Heart right ventricle (tissue), 16 donors: Measurements from ENCODE around the gene SLC51B. TPM values are rescaled to one million over a fixed set of nuclear protein-coding genes. Genes with fewer than 3 reads are reported as not detected.

Experiments
- ATAC-seq, 8 donors: fragments of 200-7000 bp; cut with Tn5 transposase; one replicate each; pipeline ENCODE4 v1.9.1; 2020; ENCODE audit warnings: mild to moderate bottlenecking in 8 of 8, moderate library complexity in 8 of 8, moderate number of reproducible peaks in 1 of 8
- DNase-seq, 2 donors: peaks; one replicate each; pipeline ENCODE4 v3.0.0-alpha.2; 2020
- H3K27ac ChIP-seq, 10 donors: fragments of 200-600 bp; sonication (generic) in 2 of 10; one replicate each; pipeline versions ENCODE4 v1.5.0 to v1.8.0; 2020 to 2022; ENCODE audit warnings: mild to moderate bottlenecking in 3 of 10
- H3K27me3 ChIP-seq, 7 donors: fragments of 200-600 bp; one replicate each; pipeline ENCODE4 v1.8.0; 2021 to 2022; ENCODE audit warnings: mild to moderate bottlenecking in 2 of 7
- H3K36me3 ChIP-seq, 9 donors: fragments of 200-600 bp; sonication (generic) in 1 of 9; one replicate each; pipeline versions ENCODE4 v1.5.0 to v1.8.0; 2020 to 2022; ENCODE audit warnings: mild to moderate bottlenecking in 2 of 9
- H3K4me1 ChIP-seq, 9 donors: fragments of 200-600 bp; sonication (generic) in 1 of 9; one replicate each; pipeline versions ENCODE4 v1.5.0 to v1.8.0; 2020 to 2022; ENCODE audit warnings: mild to moderate bottlenecking in 4 of 9
- H3K4me3 ChIP-seq, 10 donors: fragments of 200-600 bp; sonication (generic) in 2 of 10; one replicate each; pipeline versions ENCODE4 v1.5.0 to v1.8.0; 2020 to 2022; ENCODE audit warnings: mild to moderate bottlenecking in 7 of 10, moderate library complexity in 2 of 10
- H3K9me3 ChIP-seq, 11 donors: fragments of 200-600 bp in 10 of 11; sonication (generic) in 2 of 11; one replicate each; pipeline versions ENCODE4 v1.5.0 to v1.8.0; 2013 to 2022; ENCODE audit warnings: mild to moderate bottlenecking in 2 of 11, control low read depth in 1 of 11, moderate library complexity in 1 of 11
- whole genome bisulfite sequencing, 2 donors: extraction: QIAGEN DNeasy Blood & Tissue Kit; methylation state at CpG; one replicate each; pipeline ENCODE4 v1.1.7; 2013; ENCODE audit warnings: inconsistent platforms in 1 of 2; 5-methylcytosine and 5-hydroxymethylcytosine counted together
- intact Hi-C, 10 donors: fragments of 100-400 bp; cut with DNase I; formaldehyde crosslinking; loops; one replicate each; pipeline versions ENCODE4 v1.11.1 to v1.14.2; 2022
- polyA plus RNA-seq, 2 donors: library from polyadenylated mRNA; stranded (reverse); fragments of 200-250 nt; gene quantifications; one replicate each; pipeline ENCODE4 v1.2.3, GENCODE V29; 2013
- total RNA-seq, 10 donors: library from RNA; stranded (reverse); fragmentation: NEBNext Ultra II Directional in 3 of 10; extraction: Animal tissue kit (Norgen Biotek cat#: 25700) in 3 of 10; gene quantifications; one replicate each; pipeline versions ENCODE4 v1.2.1 to v1.2.4, GENCODE V29; 2021 to 2023
- TF ChIP-seq, protein P1 (sequence below), 9 donors: fragments of 200-600 bp; sonication (generic) in 2 of 9; IDR thresholded peaks; one replicate each; pipeline versions ENCODE4 v1.5.0 to v1.8.0; 2021 to 2022; ENCODE audit warnings: antibody characterized with exemption in 9 of 9, mild to moderate bottlenecking in 5 of 9, moderate library complexity in 1 of 9
- donor health status: Arrhythmogenic right ventricular cardiomyopathy.
- donor health status: ischemic (EF 13 %, LVEDD 7.1; RV severe dilation, severe dysfunction).
- donor health status: healthy with polysubstance abuse.
- donor health status: DM: no; HTN: yes; CAD: no.
- donor health status: DM: no; HTN: no; CAD: no.
- donor health status: ischemic (EF 25% LVEDD 6.9; RV normal size, moderate dysfunction).
- donor health status: ischemic (EF 25% LVEDD 5.7; RV mildly dilated, moderate dysfunction).
- donor health status: healthy.
- donor health status: DM: yes; HTN: yes; CAD: no.
- donor health status: Ischemic cardiomyopathy.
- donor health status: ischemic (EF 35%, LVEDD 5.7; RV mildly dilated, moderate dysfunction).
- donor health status: nonischemic (EF 11% LVEDD 7.7; RV severe dilation, severe dysfunction).
- donor health status: DM: yes; HTN: yes; CAD: no.
- donor health status: PGD.
- donor health status: ischemic (EF 29% LVEDD 5.4; RV normal size, mild dysfunction).
- donor health status: nonischemic (EF 23%, LVEDD 6.1; RV moderate dilation, normal function).

SLC51B gene
- total and polyA plus RNA-seq, 12 donors, result 0.43 TPM; not detected in 11

DNA sequence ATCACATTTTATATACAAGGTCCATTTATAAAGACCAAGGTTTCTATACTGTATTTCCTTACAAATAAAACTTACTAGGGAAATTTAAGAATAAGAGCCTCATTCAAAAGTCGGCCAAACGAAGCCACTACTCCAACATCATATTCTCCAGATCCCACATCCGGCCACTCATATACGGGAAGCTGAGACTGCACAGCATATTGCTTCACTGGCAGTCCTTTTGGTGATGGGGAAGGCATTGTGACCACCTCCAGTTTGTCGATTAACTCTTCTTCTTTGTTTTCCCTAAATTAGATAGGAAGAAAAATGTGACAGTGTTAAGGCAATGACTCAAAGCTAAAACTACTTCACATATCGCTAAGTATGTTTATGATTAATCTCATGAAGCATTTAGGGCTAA lies 18.4 kb upstream of the SLC51B start:
- no peak overlapping the region for H3K27ac ChIP-seq
- H3K36me3 ChIP-seq, result peaks cover 0 to 52% (median 25%) of the 10 kb centered on the region in 9 donors
- TF ChIP-seq, protein P1, sequence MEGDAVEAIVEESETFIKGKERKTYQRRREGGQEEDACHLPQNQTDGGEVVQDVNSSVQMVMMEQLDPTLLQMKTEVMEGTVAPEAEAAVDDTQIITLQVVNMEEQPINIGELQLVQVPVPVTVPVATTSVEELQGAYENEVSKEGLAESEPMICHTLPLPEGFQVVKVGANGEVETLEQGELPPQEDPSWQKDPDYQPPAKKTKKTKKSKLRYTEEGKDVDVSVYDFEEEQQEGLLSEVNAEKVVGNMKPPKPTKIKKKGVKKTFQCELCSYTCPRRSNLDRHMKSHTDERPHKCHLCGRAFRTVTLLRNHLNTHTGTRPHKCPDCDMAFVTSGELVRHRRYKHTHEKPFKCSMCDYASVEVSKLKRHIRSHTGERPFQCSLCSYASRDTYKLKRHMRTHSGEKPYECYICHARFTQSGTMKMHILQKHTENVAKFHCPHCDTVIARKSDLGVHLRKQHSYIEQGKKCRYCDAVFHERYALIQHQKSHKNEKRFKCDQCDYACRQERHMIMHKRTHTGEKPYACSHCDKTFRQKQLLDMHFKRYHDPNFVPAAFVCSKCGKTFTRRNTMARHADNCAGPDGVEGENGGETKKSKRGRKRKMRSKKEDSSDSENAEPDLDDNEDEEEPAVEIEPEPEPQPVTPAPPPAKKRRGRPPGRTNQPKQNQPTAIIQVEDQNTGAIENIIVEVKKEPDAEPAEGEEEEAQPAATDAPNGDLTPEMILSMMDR (IDR thresholded peaks at IDR 0.05), result no peak
- H3K4me1 ChIP-seq, result peaks cover 2 to 21% (median 14%) of the 10 kb centered on the region in 9 donors
- no peak for ATAC-seq
- no peak for DNase-seq
- no peak overlapping the region for H3K4me3 ChIP-seq
- intact Hi-C loops, result loop anchor here in 1 of 10 donors (5.0 kb wide), 1 partner anchor 39 kb away; the partner anchor contains the start of gene SPG21
- no peaks in the 10 kb centered on the region for H3K9me3 ChIP-seq
- H3K27me3 ChIP-seq, result no peaks in the 10 kb centered on the region
- WGBS, 2 donors, result 89 to 91% methylated on average over 6 of the region's 6 CpGs

DNA sequence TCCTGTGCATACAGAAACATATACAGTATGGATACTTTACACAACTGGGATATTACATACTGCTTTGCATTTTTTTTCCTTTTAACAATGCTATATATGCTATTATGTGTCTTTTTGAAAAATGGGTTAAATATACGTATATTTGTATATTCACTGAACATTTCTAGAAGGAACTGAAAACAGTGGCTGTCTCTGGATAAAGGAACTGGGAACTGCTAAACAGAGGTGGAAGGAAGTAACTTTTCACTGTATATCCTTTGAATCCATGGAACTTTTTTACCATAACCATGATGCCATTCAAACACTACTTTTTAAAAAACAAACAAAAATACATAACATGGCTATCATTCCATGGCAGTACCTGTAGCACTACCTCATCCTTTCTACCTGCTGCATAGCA lies 17.6 kb upstream of the SLC51B start:
- 89 to 95% methylated on average over 1 of the region's 1 CpG for WGBS, 2 donors
- Histone ChIP-seq H3K4me3 (peak overlapping the region in 1 of 10 donors; percentile 98), H3K36me3 (peaks cover 0 to 44% (median 25%) of the 10 kb centered on the region in 9 donors), H3K27me3 (no peaks in the 10 kb centered on the region), H3K27ac (peak overlapping the region in 1 of 10 donors; percentile 42), H3K4me1 (peaks cover 2 to 21% (median 14%) of the 10 kb centered on the region in 9 donors), H3K9me3 (no peaks in the 10 kb centered on the region)
- intact Hi-C loops, result loop anchor here in 1 of 10 donors (5.0 kb wide), 1 partner anchor 40 kb away; the partner anchor contains the start of gene SPG21
- ATAC-seq (no peak), DNase-seq (no peak)
- TF ChIP-seq, protein P1 (IDR thresholded peaks at IDR 0.05), result no peak

DNA sequence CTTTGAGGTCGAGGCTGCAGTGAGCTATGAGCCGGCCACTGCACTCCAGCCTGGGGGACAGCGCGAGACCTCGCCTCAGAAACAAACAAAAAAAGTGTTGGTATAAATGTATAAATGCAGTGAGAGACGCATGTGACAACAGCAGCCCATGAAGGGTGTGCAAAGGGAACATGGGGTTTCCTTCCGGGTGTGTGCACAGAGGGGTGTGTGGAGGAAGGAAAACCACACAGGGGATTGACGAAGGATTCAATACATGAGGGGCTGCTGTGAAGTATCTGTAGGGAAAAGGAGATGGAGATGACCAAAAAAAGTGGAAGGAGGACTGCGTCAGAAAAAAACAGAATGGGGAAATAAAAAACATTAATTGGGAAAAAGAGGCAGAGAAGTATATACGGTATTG lies 16.8 kb upstream of the SLC51B start:
- 60 to 73% methylated on average over 10 of the region's 10 CpGs for WGBS, 2 donors
- H3K9me3 ChIP-seq, result no peaks in the 10 kb centered on the region
- DNase-seq, result no peak
- H3K36me3 ChIP-seq, result peaks cover 0 to 37% (median 25%) of the 10 kb centered on the region in 9 donors
- intact Hi-C loops, result loop anchor here in 1 of 10 donors (5.0 kb wide), 1 partner anchor 41 kb away; the partner anchor contains the start of gene SPG21
- peak overlapping the region in 9 of 10 donors; percentile 64 to 99 (median 97) for H3K4me3 ChIP-seq
- peak overlapping the region in 4 of 10 donors; percentile 42 to 87 (median 85) for H3K27ac ChIP-seq
- H3K4me1 ChIP-seq, result peaks cover 2 to 28% (median 17%) of the 10 kb centered on the region in 9 donors
- H3K27me3 ChIP-seq, result no peaks in the 10 kb centered on the region
- ATAC-seq, result no peak
- TF ChIP-seq, protein P1 (IDR thresholded peaks at IDR 0.05), result no peak

DNA sequence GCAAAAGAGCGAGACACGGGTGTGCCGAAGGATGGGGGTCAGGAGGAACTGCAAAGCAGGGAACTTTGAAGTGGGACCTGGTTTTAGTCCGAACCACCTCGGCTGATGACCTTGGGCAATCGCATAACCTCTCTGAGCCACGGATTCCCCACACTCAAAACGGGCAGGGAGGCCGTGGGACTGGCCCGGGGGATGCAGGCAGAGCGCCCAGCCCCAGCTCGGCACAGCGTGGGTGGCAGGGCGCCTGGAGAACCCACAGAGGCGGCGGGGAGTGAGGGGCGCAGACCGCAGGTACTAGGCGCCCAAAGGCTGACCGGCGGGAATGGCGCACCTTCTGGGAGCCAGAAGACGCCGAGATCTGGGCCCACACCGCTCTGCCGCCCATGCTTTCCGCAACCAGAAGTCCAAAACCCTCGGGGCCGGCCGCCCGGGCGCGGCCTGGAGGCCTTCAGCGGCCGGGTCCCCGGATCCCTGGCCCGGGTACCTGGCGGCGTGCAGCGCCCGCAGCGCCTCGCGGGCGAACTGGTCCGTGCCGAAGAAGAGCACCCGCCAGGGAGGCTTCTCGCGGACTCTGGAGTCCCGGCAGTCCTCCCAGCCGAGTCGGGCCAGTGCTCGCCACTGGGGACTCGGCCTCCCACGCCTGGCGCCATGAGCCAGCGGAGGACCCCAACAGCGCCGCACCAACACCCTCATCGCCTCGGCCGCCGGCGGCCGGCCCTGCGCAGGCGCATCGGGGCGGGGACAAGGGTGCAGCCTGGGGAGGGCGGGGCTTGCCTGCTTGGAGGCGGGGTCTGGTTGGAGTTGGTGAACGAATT lies 16.1 kb upstream of the SLC51B start, which contains the start of gene MTFMT:
TSS of gene MTFMT (minus strand) at position 719 of the 815 bp plus-strand sequence. CDS start at position 693, 26 bp downstream.
- H3K4me3 ChIP-seq, result peak within 1 kb of the TSS; percentile 45 to 99 (median 94)
- peak within 1 kb of the TSS; percentile 8 to 89 (median 84) for H3K27ac ChIP-seq
- intact Hi-C loops, result loop anchor here in 1 of 10 donors (5.0 kb wide), 1 partner anchor 42 kb away; the partner anchor contains the start of gene SPG21
- WGBS, 2 donors, result 0 to 1% methylated on average over 66 to 73 of the region's 73 CpGs
- TF ChIP-seq, protein P1 (IDR thresholded peaks at IDR 0.05), result peak in 1 of 9 donors; percentile 10
- no peaks in the 10 kb centered on the region for H3K9me3 ChIP-seq
- DNase-seq (peak; percentile 93 to 95), ATAC-seq (peak; percentile 94 to 98 (median 97))
- H3K27me3 ChIP-seq, result no peaks in the 10 kb centered on the region
- peaks cover 2 to 34% (median 17%) of the 10 kb centered on the region in 9 donors for H3K4me1 ChIP-seq
- H3K36me3 ChIP-seq, result peaks cover 0 to 29% (median 23%) of the 10 kb centered on the region in 9 donors
